Upper lobe of right lung (tissue), 1 donor: ENCODE measurements around the gene CPLX3. TPM values are rescaled to one million over a fixed set of nuclear protein-coding genes. Genes with fewer than 3 reads are reported as not detected.

ENCODE experiments used
- ATAC-seq: fragments of 200-7000 bp; cut with Tn5 transposase; one replicate; pipeline ENCODE4 v1.9.1; 2020; ENCODE audit warnings: mild to moderate bottlenecking, moderate library complexity
- DNase-seq: peaks from one replicate; pipeline ENCODE4 v3.0.0-alpha.2; 2020
- H3K27ac ChIP-seq: fragments of 200-600 bp; one replicate; pipeline ENCODE4 v1.8.0; 2022
- H3K27me3 ChIP-seq: fragments of 200-600 bp; one replicate; pipeline ENCODE4 v1.8.0; 2022; ENCODE audit warnings: mild to moderate bottlenecking
- H3K36me3 ChIP-seq: fragments of 200-600 bp; one replicate; pipeline ENCODE4 v1.8.0; 2022
- H3K4me1 ChIP-seq: fragments of 200-600 bp; one replicate; pipeline ENCODE4 v1.8.0; 2022
- H3K4me3 ChIP-seq: fragments of 200-600 bp; one replicate; pipeline ENCODE4 v1.8.0; 2022; ENCODE audit warnings: mild to moderate bottlenecking
- H3K9me3 ChIP-seq: fragments of 200-600 bp; one replicate; pipeline ENCODE4 v1.8.0; 2022
- intact Hi-C: fragments of 100-400 bp; cut with DNase I; formaldehyde crosslinking; loops from one replicate; pipeline ENCODE4 v1.11.0; 2022
- total RNA-seq: library from RNA; stranded (reverse); fragmentation: NEBNext Ultra II Directional; extraction: Animal tissue kit (Norgen Biotek cat#: 25700); gene quantifications from one replicate; pipeline ENCODE4 v1.2.1, GENCODE V29; 2021
- TF ChIP-seq, protein P1 (sequence below): fragments of 200-600 bp; IDR thresholded peaks from one replicate; pipeline ENCODE4 v1.8.0; 2022; ENCODE audit warnings: antibody characterized with exemption
- donor health status: DM: no; HTN: yes; CAD: no; lungs with severe emphysema.

Gene CPLX3
- total RNA-seq, 1 donor from 2014 or later: not detected

- intact Hi-C loops: no loop called here
- H3K4me1 ChIP-seq: peaks cover 56% of the 10 kb centered on the region
Measured at GRCh38 chr15:74865316-74865715, 38.9 kb downstream of the CPLX3 start.

GRCh38 chr15:74866090-74866489 is 39.7 kb downstream of the CPLX3 start:
- TF ChIP-seq, protein P1, sequence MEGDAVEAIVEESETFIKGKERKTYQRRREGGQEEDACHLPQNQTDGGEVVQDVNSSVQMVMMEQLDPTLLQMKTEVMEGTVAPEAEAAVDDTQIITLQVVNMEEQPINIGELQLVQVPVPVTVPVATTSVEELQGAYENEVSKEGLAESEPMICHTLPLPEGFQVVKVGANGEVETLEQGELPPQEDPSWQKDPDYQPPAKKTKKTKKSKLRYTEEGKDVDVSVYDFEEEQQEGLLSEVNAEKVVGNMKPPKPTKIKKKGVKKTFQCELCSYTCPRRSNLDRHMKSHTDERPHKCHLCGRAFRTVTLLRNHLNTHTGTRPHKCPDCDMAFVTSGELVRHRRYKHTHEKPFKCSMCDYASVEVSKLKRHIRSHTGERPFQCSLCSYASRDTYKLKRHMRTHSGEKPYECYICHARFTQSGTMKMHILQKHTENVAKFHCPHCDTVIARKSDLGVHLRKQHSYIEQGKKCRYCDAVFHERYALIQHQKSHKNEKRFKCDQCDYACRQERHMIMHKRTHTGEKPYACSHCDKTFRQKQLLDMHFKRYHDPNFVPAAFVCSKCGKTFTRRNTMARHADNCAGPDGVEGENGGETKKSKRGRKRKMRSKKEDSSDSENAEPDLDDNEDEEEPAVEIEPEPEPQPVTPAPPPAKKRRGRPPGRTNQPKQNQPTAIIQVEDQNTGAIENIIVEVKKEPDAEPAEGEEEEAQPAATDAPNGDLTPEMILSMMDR: no peak
- ATAC-seq (no peak), DNase-seq (no peak)
- H3K27ac ChIP-seq: no peak overlapping the region
- no peaks in the 10 kb centered on the region for H3K9me3 ChIP-seq
- no peaks in the 10 kb centered on the region for H3K27me3 ChIP-seq
- intact Hi-C loops: no loop called here
- H3K4me3 ChIP-seq: no peak overlapping the region
- H3K4me1 ChIP-seq: peaks cover 63% of the 10 kb centered on the region
- no peaks in the 10 kb centered on the region for H3K36me3 ChIP-seq

More at GRCh38 chr15:74865316-74865715, 38.9 kb downstream of the CPLX3 start:
- Histone ChIP-seq H3K36me3 (no peaks in the 10 kb centered on the region), H3K9me3 (no peaks in the 10 kb centered on the region), H3K4me3 (no peak overlapping the region), H3K27ac (no peak overlapping the region), H3K27me3 (no peaks in the 10 kb centered on the region)
- TF ChIP-seq, protein P1: no peak
- ATAC-seq (no peak), DNase-seq (no peak)

DNA sequence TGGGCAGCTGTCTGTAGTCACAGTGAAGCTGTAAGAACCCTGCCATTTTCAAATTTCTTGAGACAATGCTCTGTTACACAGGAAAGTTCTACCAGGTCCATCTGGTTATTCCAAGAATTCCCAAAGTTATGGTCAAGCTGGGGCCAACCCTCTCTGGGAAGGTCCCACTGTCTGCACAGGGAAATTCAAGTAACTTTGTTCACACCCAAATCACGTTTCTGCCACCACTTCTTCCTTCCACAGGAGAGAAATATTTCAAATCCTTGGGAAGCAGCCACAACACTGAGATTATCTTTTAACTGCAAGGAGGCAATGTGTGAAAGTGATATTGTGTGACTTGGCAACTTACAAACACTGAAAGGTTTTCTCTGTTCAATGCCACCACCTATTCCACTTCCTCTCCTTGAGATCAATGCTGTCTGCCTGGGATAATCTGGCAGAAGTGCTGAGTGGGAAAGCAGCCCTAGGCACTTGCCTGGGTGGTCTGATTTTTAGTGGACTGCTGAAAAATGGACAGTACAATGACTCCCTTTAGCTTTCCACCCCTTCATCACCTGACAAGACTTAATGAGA is 41.1 kb downstream of the CPLX3 start:
- TF ChIP-seq, protein P1: no peak
- H3K36me3 ChIP-seq: no peaks in the 10 kb centered on the region
- ATAC-seq: no peak
- H3K27ac ChIP-seq: peak overlapping the region; percentile 71
- no peak overlapping the region for H3K4me3 ChIP-seq
- H3K4me1 ChIP-seq: peaks cover 77% of the 10 kb centered on the region
- DNase-seq: no peak
- H3K27me3 ChIP-seq: no peaks in the 10 kb centered on the region
- intact Hi-C loops: no loop called here
- H3K9me3 ChIP-seq: no peaks in the 10 kb centered on the region

GRCh38 chr15:74868059-74868458 is 41.6 kb downstream of the CPLX3 start:
- no peak overlapping the region for H3K4me3 ChIP-seq
- peak overlapping the region; percentile 71 for H3K27ac ChIP-seq
- ATAC-seq (peak; percentile 54), DNase-seq (no peak)
- H3K27me3 ChIP-seq: no peaks in the 10 kb centered on the region
- intact Hi-C loops: no loop called here
- no peaks in the 10 kb centered on the region for H3K36me3 ChIP-seq
- H3K4me1 ChIP-seq: peaks cover 77% of the 10 kb centered on the region
- TF ChIP-seq, protein P1: no peak
- H3K9me3 ChIP-seq: no peaks in the 10 kb centered on the region

DNA sequence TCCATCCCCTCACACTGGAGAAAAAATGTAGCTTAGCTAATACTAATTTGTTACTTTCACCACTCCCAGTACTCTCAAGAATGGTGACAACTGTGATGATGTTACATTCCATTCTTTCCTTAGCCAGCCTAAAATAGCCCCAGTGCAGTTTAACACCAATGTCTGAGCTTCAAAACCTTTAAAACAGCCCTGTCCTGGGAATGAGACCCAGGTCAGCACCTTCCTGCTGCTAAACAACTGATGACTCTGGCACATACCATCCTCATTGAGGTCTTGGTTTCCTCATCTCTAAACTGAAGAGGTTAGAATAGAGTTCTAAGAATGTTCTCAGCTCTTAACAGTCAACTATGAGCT is 42.9 kb downstream of the CPLX3 start:
- ATAC-seq (peak; percentile 0), DNase-seq (no peak)
- peak overlapping the region; percentile 71 for H3K27ac ChIP-seq
- H3K27me3 ChIP-seq: no peaks in the 10 kb centered on the region
- no peaks in the 10 kb centered on the region for H3K9me3 ChIP-seq
- no peaks in the 10 kb centered on the region for H3K36me3 ChIP-seq
- intact Hi-C loops: no loop called here
- TF ChIP-seq, protein P1: no peak
- no peak overlapping the region for H3K4me3 ChIP-seq
- H3K4me1 ChIP-seq: peaks cover 65% of the 10 kb centered on the region
